H1 (cell line): ENCODE results near the gene NELFB. TPM values are rescaled to one million over a fixed set of nuclear protein-coding genes. Genes with fewer than 3 reads are reported as not detected.

Experiments used
- ATF3 ChIP-seq: IDR thresholded peaks from 2 replicates; pipeline ENCODE4 v1.6.1; 2011; ENCODE audit warnings: low read depth, mild to moderate bottlenecking, low read length; ENCODE audit not compliant: insufficient read depth
- CBX5 ChIP-seq: fragments of 300-800, 300-1000 bp; sonication (generic); IDR thresholded peaks from 2 replicates; pipeline ENCODE4 v1.7.1; 2016; ENCODE audit warnings: antibody characterized with exemption, low read length, low read depth
- CHD2 ChIP-seq: IDR thresholded peaks from 2 replicates; pipeline ENCODE4 v1.6.1; 2012; ENCODE audit warnings: low read length, improper control_type of control experiment
- CHD7 ChIP-seq: fragments of 300-600 bp; sonication (generic); IDR thresholded peaks from 2 replicates; pipeline ENCODE4 v1.7.1; 2012; ENCODE audit warnings: low read length, moderate library complexity, mild to moderate bottlenecking, inconsistent platforms; ENCODE audit not compliant: insufficient replicate concordance
- CTBP2 ChIP-seq: IDR thresholded peaks from 2 replicates; pipeline ENCODE4 v1.7.0; 2011; ENCODE audit warnings: borderline replicate concordance, mild to moderate bottlenecking, moderate library complexity, mixed read lengths, low read length; ENCODE audit not compliant: insufficient read depth, insufficient read length
- NANOG ChIP-seq: IDR thresholded peaks from 2 replicates; pipeline ENCODE4 v1.6.1; 2011; ENCODE audit warnings: low read length, low read depth, mild to moderate bottlenecking, inconsistent platforms; ENCODE audit not compliant: insufficient read depth, poor library complexity, severe bottlenecking
- TBP ChIP-seq: IDR thresholded peaks from 2 replicates; pipeline ENCODE4 v1.6.1; 2011; ENCODE audit warnings: low read depth, low read length, improper control_type of control experiment
- polyA plus RNA-seq, 7 experiments: library from polyadenylated mRNA; depleted of rRNA in 3 of 7; stranded (reverse) in 5 of 7; unstranded in 2 of 7; fragments of >200 nt in 5 of 7; fragments of 200-250 nt in 2 of 7; gene quantifications; 1 replicate in 5 of 7; 2 replicates in 1 of 7; 4 replicates in 1 of 7; pipeline versions ENCODE4 v1.2.1 to v1.2.3, GENCODE V29; 2011 to 2013; ENCODE audit warnings: missing spikeins in 2 of 7, mixed read lengths in 2 of 7
- total RNA-seq: library from RNA; stranded (reverse); fragmentation: NEBNext Ultra II Directional; extraction: Animal tissue kit (Norgen Biotek cat#: 25700); gene quantifications from 2 replicates; pipeline ENCODE4 v1.2.1, GENCODE V29; 2021

NELFB gene
- total and polyA plus RNA-seq, 2 of the 8 experiments (the other 6 are each of a cell fraction or from before 2014, with no cell fraction given): 57.6 to 78.0 TPM

GRCh38 chr9:137273611-137274320 is 18.6 kb downstream of the NELFB start (continued):
- TF ChIP-seq CHD7 (no peak), CHD2 (no peak), ATF3 (no peak), NANOG (no peak), TBP (no peak), CTBP2 (no peak), CBX5 (no peak)
